GM19239 (cell line): ENCODE data around the gene UBXN2A.
"Not testable (repeated sequence)": the region's sequence is repeated elsewhere in the genome, so short reads cannot be mapped to it uniquely, and the experiment has no call there.

Source experiments
- DNase-seq: peaks from one replicate; pipeline ENCODE4 v3.0.0; 2011; ENCODE audit warnings: low spot score; ENCODE audit not compliant: insufficient read length
- FAIRE-seq: peaks from 2 replicates; lab custom pipeline; 2011; peaks lifted over from hg19 to GRCh38; lab: Jason Lieb, UNC

Gene UBXN2A

GRCh38 chr2:24038786-24039499 is 98.7 kb downstream of the UBXN2A start:
- FAIRE-seq: no peak
- DNase-seq: no peak

- DNase-seq (no peak), FAIRE-seq (no peak)
Observed at GRCh38 chr2:24040511-24040910, 100.2 kb downstream of the UBXN2A start.

GRCh38 chr2:24043133-24043532 is 102.9 kb downstream of the UBXN2A start:
- DNase-seq, FAIRE-seq: not testable (repeated sequence)

GRCh38 chr2:24045511-24046508 is 105.5 kb downstream of the UBXN2A start:
- FAIRE-seq (no peak), DNase-seq (no peak)

GRCh38 chr2:24046599-24046929 is 106.3 kb downstream of the UBXN2A start:
- no peak for FAIRE-seq
- DNase-seq: no peak

GRCh38 chr2:24046930-24047702 is 106.9 kb downstream of the UBXN2A start, which contains the start of gene WDCP:
WDCP (minus strand) TSS chr2:24047391; CDS start chr2:24039494, 7,897 bp downstream.
- FAIRE-seq (peak; percentile 97), DNase-seq (peak; percentile 84)

- no peak for FAIRE-seq
- DNase-seq: no peak
Observed at GRCh38 chr2:24047703-24048033, 107.4 kb downstream of the UBXN2A start.

GRCh38 chr2:24048769-24049484 is 108.7 kb downstream of the UBXN2A start:
- FAIRE-seq (no peak), DNase-seq (no peak)

GRCh38 chr2:24049485-24050021 is 109.3 kb downstream of the UBXN2A start, which contains the start of gene FKBP1B:
FKBP1B (plus strand) TSS chr2:24049741; CDS start chr2:24049850, 109 bp downstream.
- peak; percentile 19 for DNase-seq

GRCh38 chr2:24050041-24050979 is 110.0 kb downstream of the UBXN2A start:
- DNase-seq (no peak), FAIRE-seq (no peak)

More at GRCh38 chr2:24049485-24050021, 109.3 kb downstream of the UBXN2A start, which contains the start of gene FKBP1B:
- no peak for FAIRE-seq

GRCh38 chr2:24051833-24052232 is 111.6 kb downstream of the UBXN2A start:
- FAIRE-seq (no peak), DNase-seq (no peak)

- FAIRE-seq: no peak
Observed at GRCh38 chr2:24052951-24053350, 112.7 kb downstream of the UBXN2A start.

More at GRCh38 chr2:24052951-24053350, 112.7 kb downstream of the UBXN2A start:
- DNase-seq: no peak
